Hypothalamus (tissue), 51 donors: ENCODE measurements around the gene GRM7.

Experiments used
- DNase-seq, 51 donors: peaks; one replicate each; lab custom pipeline; 2025; lab: John Stamatoyannopoulos, UW

The GRM7 gene

DNA sequence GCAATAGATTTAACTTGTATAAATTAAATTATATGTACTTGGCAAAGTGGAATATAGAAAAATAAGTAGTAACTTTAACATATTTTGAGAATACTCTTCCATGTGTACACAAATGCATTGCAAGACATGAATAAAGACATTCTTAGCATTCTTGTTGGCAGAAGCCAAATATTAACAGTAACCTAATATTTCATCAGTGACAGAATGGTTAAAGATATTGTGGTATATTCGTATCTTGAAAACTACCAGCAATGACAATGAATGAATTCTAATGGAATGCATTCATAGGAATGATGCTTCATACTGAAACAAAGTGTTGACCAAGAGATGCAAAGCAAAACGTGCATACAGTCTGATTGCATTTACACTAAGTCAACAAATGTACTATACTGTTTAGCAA, 524.7 kb downstream of the GRM7 start:
- no peak for DNase-seq

DNA sequence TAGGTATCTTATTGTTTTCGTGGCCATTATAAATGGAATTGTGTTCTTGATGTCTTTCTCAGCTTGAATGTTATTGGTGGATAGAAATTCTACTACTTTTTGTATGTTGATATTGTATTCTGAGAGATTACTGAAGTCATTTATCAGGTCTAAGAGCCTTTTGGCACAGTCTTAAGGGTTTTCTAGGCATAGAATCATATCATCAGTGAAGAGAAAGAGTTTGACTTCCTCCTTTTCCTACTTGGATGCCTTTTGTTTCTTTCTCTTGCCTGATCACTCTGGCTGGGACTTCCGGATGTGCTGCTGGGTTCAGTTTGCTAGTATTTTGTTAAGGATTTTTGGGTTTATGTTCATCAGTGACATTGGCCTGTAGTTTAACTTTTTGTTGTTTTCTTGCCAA, 527.1 kb downstream of the GRM7 start:
- no peak for DNase-seq

DNA sequence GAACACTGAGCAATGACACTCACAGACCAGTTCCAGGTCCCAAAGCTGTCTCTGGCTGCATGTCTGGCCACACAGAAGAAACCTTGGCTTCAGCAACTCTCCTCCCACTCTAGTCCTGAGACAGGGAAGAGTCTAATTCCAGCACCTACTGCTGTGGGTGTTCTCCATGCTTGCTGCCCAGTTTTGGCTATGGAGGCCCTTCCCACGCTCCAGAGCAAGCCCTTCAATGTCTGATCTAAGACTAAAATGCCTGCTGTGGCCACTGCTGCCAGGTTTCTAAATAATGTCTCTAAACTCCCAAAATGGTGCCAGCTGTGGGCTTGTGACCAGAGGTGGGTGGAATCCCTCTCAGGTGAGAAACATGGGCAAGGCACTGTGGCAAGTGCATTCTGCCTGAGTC, 531.3 kb downstream of the GRM7 start:
- DNase-seq, result peak in 1 of 51 donors; percentile 29

DNA sequence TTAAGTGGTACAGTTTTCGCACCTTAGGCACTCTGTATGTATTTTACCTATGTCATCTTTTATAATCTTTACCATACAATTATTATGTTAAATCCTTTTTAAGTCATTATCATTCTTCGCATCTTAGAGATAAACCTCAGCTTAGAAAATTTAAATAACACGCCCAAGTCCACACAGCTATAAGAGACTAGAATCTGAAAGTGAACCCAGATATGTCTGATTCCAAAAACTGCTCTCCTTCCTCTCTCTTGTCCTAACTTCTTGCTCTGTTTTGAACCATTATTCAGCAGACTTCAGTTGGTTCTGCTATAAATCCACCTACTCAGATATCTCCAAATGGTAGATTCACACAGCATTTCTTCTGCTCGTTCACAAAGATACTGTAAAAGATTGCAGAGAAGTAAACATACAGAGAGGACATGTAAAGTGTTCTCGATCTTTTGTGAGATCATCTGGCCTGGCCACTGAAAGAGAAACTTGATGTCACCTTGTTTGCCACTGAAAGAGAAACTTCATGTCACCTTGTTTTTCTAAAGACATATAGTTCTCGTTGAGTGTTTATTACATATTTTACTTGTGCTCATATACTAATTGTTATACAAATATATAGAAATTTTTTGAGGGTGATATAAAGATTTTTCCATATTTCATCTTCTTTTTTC, 533.2 kb downstream of the GRM7 start:
- DNase-seq, result no peak

DNA sequence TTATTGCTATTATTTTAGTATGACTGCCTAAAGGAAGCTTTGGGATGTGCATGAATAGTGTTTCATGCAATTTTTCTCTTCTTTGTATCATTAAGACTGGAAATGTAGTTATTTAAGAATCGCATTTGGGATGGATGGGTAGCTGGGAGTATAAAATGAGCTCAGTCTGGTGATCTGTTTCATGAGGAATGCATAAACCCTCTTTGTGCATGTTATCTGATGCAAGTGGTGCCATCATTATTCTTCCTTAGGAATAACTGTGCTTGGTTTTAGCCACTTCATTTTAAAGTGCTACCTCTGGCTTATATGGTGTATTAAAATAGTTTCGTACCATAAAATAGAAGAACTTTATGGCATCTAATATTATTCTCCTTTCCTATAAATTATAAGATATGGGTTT, 535.6 kb downstream of the GRM7 start:
- no peak for DNase-seq

DNA sequence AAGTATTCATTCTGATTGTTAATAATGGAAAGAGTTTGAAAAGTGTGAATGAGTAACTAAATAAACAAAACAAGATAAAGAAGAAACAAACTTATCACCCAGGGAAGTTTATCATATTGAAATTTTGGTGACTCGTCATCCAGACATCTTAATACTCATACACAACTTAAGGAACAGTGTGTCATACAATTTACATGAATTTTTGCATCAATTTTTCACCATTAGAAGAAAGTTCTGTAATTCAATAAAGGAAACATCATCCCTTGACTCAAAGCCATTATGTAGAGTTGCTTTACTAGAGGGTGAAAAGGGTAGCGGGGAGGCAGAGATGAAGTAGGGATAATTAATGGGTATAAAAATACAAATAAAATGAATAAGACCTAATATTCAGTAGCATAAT, 536.2 kb downstream of the GRM7 start:
- DNase-seq, result no peak

DNA sequence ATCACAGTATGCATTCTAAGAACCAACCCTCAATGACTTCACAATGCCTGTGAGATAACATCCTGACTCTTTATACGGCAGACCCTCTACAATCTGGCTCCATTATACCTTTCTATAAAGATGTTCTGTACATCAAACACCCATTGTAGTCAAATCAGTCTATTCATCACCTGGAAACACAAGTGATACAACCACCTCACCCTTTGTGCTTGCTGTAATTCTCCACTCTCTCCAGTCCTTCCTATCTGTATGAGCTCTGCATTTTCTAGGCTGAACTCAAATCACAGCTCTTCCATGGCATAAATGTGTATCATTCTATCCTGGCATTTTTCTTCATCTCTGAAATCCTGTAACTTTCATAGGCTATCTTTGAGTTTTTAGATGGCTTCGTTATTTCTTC, 539.4 kb downstream of the GRM7 start:
- DNase-seq, result no peak

DNA sequence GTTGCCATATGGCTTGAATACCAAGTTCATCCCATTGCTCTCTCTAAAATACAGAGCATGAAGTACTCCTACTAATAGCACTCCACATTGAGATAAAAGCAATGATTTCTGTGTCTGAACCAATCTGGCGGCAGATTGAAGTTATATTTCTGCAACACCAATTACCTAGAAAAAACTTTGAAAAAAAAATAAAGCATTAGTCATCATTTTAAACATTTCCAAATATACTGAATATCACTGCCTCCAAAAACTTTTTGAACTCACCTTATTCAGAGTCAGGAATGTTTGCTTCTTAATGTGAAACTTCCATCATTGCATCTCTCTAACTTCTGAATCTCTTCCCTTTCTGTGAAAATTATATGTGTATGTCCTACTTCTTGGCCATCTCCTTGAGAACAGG, 540.5 kb downstream of the GRM7 start:
- no peak for DNase-seq

DNA sequence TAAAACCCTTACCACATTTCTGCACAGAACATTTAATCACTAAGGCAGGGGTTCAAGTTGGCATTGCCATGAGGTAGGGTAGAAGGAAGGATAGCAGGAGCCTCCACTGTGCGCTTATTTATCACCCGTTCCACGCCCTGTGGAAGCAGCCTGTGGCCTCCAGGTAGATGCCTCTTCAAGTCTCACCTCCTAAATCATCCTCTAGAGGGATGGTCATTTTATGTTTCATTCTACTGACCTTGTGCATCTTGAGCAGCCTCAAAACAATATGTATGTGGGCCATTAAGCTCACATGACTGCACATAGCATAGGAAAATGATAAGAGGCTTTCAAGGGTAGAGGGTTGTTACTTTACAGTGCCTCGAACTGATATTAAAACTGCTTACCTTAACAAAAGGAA, 546.2 kb downstream of the GRM7 start:
- DNase-seq, result no peak

DNA sequence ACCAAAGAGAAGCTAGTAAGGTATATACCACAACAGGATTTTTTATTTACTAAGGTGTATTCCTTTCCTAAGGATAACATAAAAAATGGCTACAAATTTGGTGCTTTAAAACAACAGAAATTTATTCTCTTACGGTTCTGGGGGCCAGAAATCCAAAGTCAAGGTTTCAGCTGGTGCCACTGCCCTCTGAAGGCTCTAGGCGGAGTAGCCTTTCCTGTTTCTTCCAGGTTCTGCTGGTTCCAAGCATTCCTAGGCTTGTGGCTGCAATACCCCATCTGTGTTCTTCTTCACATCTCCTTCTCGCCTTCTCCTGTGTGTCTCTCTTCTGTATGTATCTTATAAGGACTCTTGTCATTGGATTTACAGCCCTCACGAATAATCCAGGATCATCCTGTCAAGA, 549.9 kb downstream of the GRM7 start:
- DNase-seq, result no peak

DNA sequence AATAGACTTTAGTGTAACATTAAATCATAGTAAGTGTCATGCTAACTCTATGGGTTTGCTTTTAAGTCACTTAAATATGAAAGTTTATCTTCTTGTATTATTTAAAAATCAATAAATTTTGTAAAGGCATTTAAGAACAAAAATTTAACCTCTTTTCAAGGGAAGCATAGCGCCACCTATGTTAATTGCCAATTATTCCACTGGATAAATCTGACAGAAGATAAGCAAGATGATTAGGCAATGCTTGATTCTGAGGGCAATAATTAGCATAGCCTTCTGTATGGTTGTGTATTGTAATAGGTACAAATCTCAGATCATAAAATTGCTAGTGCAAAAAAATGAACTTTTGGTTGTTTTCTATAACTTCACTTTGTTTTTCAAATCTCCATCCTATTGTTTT, 560.1 kb downstream of the GRM7 start:
- no peak for DNase-seq

DNA sequence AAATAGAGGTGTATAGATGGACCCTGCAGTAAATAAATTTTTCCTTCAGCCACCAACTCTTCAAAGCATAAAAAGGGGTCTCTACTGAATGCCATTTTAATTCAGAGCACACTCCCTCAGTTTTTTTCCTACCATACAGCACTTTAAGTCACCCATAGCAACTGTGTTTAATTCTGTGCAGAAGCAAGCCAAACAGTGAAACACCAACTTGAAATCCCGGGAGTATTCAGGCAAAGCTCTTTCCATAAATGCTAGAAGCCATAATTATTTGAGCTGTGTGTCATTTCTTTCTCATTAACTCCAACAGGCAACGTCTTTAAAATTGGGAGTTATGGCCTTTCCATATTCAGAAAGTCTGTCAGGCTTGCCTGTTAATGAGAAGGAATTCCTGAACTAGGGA, 562.1 kb downstream of the GRM7 start:
- DNase-seq, result no peak

DNA sequence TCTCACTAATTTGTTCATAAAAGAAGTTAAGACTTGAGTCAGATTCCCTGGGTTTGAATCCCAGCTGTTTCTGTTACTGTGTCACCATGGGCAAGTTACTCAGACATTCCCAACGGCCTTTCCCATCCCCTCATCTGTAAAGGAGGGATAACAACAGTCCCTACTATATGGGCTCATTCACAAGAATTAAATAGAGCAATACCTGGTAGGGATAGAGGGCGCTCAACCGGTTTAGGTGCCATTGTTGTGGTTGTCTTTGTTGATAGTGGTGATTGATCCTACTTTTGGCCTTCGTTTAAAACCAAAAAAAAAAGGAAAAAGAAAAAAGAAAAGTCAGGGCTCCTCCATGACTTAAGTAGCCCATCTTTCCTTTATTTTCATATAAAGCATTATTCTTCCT, 563.1 kb downstream of the GRM7 start:
- no peak for DNase-seq

DNA sequence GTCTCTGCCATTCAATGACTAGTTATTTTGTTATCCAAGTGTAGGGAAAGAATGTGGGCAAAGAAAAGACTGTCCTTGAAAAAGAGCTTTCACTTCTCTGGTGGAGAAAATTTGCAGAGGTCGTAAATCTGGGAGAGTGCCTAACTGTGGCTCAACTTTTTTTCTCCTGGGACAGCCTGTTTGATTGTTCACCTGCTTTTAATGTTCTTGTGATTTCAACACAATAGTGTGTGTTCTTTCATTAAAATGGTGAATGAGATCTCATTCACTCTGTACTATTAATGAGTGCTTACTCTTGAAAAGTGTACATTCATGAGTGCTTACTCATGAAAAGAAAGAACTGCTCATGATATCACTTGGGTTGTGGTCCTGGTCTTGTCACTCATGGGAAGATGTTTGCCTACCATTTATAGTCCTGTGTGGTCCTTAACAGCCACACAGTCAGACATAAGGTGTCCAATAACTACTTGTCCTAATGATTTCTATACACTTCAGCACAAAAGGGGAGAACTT, 567.3 kb downstream of the GRM7 start:
- no peak for DNase-seq

DNA sequence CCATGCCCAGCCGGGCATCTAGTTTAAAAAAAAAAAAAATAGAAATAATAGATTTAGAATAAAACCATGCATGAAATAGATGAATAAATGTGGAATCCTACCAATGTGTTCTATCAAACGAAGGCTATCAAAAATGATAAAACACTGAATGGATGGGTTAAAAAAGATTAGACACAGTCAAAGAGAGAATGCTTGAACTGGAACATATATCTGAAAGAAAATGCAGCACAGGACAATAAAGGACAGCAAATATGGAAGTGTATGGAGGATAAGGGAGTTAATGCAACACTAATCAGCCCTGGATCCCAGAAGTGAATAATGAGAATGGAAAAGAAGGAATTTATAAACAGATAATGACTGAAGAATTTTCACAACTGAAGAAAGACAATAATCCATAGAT, 571.7 kb downstream of the GRM7 start:
- DNase-seq, result no peak

DNA sequence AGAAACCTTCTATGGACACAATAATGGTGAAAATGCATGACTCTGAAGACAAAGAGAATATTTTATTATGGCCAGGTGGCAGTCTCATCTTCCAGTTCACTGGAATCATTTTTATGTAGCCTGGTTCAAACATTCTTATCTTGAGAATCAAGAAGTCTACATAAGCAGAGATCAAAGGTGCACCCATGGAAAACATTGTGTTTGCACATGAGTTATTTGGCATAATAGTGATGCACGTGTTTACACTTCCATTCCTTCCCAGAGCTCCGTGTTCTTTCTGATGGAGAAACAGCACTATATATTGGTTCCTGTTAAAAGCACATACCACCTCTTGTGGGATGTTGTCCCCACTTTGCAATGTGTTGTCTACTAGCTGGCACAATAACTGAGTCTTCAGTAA, 572.2 kb downstream of the GRM7 start:
- DNase-seq, result no peak

DNA sequence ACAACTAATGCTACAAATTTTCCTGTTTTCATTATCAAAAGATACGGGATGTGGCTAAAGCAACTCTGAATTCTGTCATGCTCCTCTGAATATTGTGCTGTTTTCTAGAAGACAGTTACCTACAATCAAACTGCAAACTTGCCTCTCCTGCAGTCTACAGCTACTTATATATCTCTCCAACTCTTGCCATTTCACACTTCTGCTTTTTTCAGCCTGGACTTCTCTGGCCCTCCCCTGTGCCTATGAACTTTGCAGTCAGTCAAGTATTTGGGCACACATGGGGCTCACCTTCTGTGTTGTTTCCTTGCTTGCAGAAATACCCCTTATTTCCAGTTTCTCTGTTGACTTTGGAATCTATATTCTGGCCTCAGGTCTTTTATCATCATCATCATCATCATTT, 575.6 kb downstream of the GRM7 start:
- DNase-seq, result no peak

DNA sequence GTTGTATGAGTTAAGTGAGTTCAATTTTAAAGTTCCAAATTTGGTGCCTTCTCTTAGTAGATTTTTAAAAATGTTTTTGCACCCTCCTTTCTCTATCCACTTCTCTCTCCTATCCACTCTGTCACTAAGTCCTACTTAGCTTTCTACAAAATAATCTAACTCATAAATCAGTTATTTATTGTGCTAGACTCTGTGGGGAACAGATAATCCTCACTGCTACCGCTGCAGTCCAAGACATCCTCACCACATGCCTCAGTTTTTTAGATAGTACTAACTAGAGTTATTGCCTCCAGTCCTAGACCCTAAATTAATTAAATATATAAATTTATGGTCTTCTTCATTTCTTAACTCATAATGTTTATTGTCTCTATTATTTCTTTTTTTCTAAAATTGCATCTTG, 576.3 kb downstream of the GRM7 start:
- no peak for DNase-seq

DNA sequence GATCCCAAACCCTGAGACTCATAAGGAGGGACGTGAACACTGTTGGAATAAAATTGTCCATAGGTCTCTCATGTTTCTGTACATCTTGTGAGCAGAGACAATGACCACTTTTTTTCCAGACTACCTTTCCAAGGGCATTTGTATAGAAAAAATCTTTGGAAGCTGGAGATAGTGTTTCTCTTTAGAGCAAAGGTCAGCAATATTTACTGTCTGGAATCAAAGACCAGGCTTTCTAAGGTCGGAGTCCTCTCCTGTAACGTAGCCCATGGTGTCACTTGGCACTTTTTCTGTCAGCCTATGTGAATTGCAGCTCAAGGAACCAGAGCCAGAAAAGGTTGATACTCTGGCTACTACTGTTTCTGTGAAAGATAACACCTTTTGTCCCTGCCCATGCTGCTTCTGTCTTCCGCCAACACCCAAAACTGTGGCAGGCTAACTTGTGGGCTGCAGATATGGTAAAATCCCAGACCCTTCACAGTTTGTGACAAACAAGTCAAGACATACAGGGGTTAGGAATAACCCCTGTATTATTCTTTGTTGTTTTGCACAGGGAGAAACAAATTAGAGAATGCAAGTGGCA, 578.3 kb downstream of the GRM7 start:
- DNase-seq, result no peak

DNA sequence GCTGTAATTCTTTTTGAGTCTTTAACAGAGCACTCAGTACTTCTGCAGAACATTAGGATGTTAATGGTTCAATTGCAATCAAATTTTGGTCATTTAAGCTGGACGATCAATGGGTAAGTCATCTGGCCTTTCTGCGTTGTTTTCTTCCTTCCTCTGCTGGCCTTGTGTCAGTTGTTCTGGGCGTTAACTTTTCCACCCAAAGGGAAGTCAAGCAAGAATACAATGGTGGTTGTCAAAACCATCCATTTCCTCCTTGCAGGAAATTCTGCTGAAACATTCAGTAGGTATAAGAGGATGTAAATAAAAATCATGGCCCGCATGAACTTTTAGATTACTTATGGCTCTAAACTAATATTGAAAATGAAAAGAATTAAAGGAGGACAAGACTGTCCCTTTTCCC, 584.0 kb downstream of the GRM7 start:
- no peak for DNase-seq

DNA sequence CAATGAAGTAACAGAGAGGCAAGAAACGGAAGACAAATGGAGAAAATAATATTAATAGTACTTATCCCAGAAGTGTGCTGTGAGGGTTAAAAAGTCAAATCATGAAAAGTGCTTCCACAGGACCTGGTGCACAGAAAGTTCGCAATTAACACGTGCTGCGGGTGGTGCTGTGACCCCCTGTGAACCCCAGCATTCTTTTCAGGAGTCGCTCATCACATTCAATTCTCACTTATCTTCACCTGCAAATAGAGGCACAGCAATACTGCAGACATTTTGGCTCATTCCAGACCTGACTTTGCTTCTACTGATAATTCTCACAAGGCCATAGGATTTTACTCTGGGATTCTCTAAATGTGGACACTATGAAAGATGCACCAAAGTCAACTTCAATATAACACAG, 584.4 kb downstream of the GRM7 start:
- no peak for DNase-seq

DNA sequence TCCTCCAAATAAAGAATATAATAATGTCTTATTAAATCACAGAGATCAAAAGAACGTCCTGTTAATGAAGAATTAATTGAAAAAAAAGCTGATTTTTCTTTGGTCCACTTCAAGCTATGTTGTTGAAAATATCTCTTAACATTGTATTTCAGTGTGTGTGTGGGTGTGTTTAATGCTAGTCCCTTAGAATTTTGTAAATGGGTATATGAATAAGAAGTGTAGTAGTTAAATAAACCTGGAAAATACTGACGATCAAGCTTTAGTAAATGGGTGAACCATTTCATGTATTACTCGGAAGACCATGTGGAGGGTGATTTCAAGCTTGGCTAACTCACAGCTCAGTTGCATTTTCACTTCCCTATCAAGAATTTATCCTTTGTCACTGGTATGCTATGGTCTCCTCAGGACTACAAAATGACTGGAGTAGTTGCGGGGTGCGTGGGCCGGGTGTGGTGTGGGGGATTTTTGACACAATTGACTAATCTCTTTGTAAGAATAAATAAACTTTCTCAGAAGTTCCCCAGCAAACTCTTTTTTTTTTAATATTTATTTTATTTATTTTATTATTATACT, 586.4 kb downstream of the GRM7 start:
- no peak for DNase-seq

DNA sequence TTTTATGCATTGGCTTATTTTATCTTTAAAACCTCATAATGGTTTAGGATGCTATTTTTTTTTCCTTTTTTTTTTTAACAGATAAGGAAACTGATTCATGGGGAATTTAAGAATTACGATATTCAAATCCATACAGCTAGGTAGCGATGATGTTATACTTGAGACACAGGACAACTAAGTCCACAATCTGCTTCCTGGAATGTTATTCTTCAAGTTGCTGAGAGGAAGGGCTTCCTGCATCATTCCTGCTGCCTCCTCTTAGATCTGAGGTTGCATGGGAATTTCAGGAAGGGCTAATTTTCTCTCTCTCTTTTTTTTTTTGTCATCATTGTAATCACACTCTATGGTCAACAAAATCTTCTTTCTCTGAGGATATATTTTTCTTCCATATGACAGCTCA, 595.5 kb downstream of the GRM7 start:
- DNase-seq, result no peak
